GM21786 (cell line): ENCODE measurements around the gene POLR3H.

Source experiments
- ATAC-seq: cut with Tn5 transposase; IDR thresholded peaks from one replicate; pipeline ENCODE4 v1.9.1; 2021; ENCODE audit not compliant: unreplicated experiment

The POLR3H gene

GRCh38 chr22:41488076-41488475 lies 56.2 kb downstream of the POLR3H start:
- no peak for ATAC-seq

DNA sequence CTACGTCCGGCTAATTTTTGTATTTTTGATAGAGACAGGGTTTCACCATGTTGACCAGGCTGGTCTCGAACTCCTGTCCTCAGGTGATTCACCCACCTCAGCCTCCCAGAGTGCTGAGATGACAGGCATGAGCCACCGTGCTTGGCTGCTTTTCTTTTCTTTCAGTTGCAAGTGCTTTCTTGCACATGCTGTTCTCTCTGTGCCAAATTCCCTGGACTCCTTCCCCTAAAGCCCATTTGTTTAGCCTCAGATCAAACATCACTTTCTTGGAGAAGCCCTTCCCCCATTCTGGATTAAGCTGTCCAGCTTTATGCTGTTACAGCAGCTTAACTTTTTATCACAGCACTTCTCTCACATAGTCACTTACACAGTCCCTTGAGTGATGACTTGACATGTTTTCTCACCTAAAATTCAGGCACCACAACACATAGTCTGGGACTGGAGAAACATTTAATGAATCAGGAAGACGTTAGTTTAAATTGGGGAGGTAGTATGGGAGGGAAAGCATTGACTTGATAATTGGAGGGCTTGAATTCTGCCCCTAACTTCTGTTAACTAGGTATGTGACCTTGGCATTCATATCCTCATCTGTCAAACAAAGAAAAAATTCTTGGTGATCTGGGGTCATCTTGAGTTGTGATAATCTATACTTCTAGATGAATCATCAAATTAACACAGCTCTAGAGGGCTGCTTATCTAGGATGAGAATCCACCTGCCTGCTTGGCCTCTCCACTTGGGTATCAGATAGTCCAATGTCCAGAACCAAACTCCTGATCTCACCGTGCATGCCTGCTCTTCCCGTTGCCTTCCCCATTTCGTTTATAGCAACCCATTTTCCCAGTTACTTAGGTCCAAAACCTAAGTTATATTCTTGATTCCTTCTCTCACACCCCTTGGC lies 57.0 kb downstream of the POLR3H start:
- ATAC-seq = no peak

GRCh38 chr22:41485033-41485432 lies 59.2 kb downstream of the POLR3H start:
- no peak for ATAC-seq

GRCh38 chr22:41482319-41482935 lies 61.8 kb downstream of the POLR3H start:
- ATAC-seq = no peak

DNA sequence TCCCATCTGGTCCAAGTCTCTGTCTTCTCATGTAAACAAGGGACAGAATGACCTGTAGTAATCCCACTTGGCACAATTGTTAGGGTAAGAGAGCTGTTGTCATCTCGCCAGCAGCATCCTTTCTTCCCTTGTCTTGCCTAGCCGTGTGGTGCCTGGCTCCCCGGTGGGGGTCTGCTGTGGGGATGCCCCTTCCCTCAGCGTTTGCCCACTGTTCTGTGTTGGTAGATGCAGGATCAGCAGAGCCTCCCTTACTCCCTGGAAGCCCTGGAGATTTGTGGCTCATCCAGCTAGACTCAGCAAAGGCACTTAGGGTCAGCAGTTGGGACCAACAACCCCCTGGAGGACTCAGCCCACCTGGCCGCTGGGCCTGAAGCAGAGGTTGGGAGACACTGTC lies 62.3 kb downstream of the POLR3H start:
- ATAC-seq = no peak

DNA sequence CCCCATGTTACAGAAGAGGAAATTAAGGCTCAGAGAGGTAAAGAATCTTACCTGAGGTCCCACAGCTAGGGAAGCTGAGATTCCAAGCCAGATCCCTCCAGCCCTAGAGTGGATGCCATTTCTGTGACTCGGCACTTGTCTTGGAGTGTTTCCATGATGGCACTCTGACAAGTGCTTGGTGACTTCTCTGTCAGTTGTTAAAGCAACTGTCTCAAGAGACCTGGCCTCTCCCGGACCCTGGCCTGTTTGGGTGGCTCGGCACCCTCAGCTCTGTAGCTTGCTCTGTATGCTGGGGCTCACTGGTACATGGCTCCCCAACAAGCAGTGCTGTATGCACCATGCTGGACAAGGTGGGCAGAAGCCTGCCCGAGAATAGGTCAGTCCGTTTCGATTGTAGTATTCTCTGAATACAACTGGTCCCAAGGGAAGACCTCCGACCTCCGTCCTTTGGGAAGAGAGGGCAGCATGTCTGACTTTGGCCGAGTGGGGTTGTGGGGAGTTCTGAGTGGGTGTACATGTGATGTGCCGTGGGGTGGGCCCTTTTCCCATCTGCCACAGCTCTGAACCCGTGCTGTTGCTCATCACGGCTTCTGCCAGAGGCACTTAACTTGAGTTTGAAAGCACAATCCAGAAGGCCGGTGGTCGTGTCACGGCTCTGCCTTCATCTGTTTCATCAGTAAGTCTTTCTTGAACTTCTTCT lies 63.0 kb downstream of the POLR3H start:
- ATAC-seq = no peak

GRCh38 chr22:41480397-41480735 lies 63.9 kb downstream of the POLR3H start:
- no peak for ATAC-seq

DNA sequence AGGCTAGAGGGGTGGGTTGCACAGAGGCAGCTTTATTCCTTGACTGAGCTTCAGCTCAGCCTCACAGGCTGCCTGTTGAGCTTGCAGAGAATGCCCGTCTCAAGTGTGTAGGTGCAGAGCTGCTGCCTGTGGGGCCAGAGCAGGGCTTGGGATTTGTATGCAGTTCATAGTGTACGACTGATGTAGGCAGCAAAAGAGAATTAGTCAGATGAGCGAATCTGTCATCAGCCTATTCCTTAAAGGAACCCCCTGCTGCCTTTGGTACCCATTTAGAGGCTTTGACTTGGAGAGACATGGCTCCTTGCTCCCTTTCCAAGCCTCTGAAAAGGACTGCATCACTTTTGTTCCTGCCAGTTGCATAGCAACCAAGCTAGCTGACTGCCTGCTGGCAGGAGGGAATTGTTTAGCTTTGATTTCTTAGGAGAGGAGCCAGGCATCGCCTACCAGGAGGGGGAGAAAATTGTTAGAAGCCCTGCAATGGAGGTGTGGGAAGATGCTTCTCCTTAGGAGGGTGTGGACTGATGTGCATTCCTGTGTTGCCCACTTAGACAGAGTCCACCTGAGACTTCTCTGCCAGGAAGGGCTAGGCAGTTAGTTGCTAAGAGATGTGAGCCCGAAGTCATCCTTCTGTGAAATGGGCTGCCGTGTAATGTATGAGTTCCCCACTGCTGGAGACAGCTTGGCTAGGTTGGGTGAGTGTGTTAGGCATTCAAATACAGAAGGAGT lies 64.4 kb downstream of the POLR3H start:
- no peak for ATAC-seq

DNA sequence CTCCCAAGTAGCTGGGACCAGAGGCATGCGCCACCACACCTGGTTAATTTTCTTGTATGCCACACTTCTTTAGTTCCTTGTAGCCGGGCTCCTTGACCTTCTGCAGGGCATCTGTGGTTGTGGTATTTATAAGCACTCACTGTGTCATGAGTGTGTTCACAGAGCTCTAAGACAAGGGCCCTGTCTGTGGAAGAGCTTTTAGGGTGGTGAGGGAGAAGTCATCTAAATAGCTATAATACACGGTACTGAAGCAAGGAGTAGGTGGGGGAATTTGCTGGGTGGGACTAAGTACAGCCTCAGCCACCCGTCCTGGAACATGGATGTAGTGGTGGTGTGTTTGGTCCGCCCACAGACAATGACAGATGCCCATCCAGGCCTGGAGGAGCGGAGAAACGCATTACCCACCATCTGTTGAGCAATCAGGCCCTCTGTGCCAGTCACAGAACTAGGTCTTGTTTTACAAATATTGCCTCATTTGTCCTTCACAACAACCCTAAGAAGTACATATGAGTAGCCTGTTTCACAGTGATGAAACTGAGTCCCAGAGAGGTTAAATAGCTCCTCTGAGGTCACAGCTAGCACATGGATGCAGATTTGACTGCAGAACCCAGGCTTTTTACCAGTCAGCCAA lies 65.3 kb downstream of the POLR3H start:
- ATAC-seq = no peak

DNA sequence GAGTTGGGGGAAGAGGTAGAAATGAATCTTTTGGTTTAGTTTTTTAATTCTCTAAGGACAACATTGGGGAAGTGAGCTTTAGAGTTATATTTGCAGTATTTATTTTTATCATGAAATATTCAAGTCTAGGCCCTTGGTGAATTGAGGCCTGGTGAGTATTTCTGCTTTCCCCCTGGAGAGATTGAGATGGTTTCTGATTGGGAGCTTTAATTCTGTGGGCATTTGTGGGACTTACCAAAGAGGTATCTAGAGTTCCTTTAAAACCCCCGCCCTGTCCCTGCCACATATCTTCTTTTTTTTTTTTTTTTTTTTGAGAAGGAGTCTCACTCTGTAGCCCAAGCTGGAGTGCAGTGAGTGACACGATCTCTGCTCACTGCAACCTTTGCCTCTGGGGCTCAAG lies 65.8 kb downstream of the POLR3H start:
- no peak for ATAC-seq
